ENCODE data around the gene EFCAB6.

GRCh38 chr22:43564859-43565258 lies 247.2 kb downstream of the EFCAB6 start:
- no peak for TF ChIP-seq CTCF (IDR thresholded peaks at IDR 0.05)
- no peak for TF ChIP-seq EP300 (IDR thresholded peaks at IDR 0.05; ENCODE audit: low read depth)
- TF ChIP-seq POLR2A (IDR thresholded peaks at IDR 0.05): no peak

All from transverse colon (tissue), 3 donors.